GM12874 (cell line): ENCODE results near the gene SLC9C2.

Experiments
- TF ChIP-seq, protein P1 (sequence below): IDR thresholded peaks from 2 replicates; pipeline ENCODE4 v1.5.1; 2011; ENCODE audit warnings: low read depth, mild to moderate bottlenecking, control low read depth, low read length, moderate library complexity; ENCODE audit not compliant: insufficient read depth

SLC9C2 gene

DNA sequence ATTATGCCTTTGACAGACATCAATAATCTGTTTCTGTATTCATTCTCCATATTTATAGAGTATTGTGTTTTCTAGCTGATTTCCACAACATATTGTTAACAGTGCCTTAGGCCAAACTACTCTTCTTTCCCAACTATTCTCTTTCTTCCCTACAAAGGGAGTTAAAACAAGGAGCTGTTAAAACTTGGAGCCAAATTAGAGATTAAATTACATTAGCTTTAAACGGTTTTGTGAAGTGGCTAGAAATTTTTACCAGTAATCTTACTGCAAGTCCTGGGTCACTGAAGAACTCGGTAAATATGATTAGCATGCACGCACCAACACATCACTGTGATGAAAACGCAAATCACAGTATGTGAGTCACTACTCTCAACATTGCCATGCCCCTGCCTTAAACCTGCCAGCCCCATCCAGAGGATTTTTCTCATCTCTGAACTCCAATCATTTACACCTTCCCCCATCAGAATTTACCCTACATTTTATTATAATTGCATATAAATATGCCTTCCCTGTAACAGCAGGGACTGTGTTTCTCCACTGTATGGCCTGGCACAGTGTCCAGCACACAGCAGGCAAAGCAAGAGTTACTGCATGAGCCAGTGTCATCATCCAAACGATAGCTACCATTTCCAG lies 127.2 kb downstream of the SLC9C2 start:
- TF ChIP-seq, protein P1, sequence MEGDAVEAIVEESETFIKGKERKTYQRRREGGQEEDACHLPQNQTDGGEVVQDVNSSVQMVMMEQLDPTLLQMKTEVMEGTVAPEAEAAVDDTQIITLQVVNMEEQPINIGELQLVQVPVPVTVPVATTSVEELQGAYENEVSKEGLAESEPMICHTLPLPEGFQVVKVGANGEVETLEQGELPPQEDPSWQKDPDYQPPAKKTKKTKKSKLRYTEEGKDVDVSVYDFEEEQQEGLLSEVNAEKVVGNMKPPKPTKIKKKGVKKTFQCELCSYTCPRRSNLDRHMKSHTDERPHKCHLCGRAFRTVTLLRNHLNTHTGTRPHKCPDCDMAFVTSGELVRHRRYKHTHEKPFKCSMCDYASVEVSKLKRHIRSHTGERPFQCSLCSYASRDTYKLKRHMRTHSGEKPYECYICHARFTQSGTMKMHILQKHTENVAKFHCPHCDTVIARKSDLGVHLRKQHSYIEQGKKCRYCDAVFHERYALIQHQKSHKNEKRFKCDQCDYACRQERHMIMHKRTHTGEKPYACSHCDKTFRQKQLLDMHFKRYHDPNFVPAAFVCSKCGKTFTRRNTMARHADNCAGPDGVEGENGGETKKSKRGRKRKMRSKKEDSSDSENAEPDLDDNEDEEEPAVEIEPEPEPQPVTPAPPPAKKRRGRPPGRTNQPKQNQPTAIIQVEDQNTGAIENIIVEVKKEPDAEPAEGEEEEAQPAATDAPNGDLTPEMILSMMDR = no peak

DNA sequence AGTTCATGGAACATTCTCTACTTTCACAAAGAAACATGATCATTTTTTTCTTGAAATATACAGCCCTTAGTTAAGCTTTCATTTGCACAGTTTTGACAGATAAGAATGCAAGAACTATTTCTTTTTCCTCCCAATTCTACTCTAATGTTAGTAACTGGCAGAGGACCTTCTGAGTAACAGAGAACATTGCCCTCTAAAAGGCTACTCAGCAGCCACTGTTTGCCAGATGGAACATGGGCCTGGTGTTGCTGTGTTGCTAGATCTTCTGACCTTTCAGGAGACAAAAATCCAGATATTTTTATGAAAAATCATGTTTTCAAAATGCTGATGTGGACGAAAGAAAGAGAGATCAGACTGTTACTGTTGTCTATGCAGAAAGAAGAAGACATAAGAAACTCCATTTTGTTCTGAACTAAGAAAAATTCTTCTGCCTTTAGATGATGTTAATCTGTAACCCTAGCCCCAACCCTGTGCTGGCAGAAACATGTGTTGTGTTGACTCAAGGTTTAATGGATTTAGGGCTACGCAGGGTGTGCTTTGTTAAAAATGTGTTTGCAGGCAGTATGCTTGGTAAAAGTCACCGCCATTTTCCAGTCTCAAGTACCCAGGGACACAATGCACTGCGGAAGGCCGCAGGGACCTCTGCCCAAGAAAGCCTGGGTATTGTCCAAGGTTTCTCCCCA lies 128.6 kb downstream of the SLC9C2 start:
- TF ChIP-seq, protein P1 = no peak

DNA sequence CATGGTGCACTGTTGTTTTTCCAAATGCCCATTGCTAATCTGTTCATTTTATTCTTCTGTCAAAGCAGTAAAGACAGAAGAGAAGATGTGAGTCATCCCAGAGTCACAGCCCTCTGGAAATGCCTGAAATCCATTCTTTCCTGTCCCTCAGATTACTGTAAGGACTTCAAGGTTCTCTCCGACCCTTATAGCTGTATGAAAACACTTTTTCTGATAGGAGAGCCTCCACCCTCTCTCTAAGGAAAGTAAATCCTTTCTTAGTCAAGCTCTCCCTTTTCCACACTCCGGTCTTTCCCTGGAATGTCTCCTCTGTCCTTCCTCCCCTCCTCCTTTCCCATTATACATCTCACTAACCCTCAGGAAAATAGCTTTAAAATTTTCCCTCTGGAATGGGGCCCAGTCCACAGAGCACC lies 129.3 kb downstream of the SLC9C2 start:
- TF ChIP-seq, protein P1 = no peak

DNA sequence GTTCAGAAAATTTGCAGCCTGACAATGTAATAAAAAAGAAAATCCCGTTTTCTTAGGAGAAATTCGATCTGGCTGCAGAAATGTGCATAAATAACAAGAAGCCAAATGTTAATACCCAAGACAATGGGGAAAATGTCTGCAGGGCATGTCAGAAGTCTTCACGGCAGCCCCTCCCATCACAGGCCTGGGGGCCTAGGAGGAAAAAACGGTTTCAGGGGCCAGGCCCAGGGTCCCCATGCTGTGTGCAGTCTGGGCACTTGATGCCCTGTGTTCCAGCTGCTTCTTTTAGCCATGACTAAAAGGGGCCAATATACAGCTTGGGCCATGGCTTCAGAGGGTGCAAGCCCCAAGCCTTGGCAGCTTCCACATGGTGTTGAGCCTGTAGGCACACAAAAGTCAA lies 132.3 kb downstream of the SLC9C2 start:
- TF ChIP-seq, protein P1 = no peak

DNA sequence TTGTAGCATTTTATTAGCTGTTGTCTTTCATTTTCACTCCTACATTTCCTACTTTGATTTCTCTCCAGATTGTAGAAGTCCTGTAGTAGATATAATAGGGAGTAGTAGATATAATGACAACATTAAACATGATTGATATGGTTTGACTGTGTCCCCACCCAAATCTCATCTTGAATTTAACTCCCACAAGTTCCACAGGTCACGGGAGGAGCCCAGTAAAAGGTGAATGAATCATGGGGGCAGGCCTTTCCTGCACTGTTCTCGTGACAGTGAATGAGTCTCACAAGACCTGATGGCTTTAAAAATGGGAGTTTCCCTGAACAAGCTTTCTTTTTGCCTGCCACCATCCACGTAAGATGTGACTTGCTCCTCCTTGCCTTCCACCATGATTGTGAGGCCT lies 133.2 kb downstream of the SLC9C2 start:
- TF ChIP-seq, protein P1 = no peak

DNA sequence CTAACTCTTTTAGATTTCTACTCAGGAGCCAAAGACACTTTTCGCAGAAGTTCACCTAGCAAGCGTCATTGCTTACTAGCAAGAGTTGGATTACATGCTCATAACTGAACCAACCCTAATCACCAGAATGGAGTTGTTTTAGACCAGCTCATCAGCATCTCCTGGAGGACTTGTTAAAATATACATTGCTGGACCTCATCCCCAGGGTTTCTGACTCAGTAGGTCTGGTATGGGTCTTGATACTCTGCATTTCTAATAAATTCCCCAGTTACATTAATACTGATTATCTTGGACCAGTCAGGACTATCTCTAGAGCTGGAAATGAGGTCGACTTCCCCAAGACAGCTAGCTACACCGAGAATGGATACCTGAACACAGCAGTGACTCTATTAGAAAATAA lies 135.4 kb downstream of the SLC9C2 start:
- TF ChIP-seq, protein P1 = no peak

DNA sequence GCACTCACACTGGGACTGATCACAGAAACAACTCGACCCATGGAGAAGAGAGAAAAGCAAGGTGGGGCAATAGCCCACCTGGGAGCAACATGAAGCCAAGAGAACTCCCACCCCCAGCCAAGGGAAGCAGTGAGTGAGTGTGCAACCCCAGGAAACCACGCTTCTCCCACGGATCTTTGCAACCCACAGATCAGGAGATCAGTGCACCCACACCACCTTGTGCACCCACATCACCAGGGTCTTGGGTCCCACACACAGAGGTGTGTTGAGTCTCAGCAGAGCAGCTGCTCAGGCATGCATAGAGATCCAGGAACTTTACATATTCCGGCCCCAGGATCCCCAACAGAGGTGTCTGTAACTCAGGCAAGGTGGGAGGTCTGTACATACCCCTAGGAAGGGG lies 143.0 kb downstream of the SLC9C2 start:
- TF ChIP-seq, protein P1 = no peak
